HG03108 (cell line): ENCODE results near the gene GGTA1.

Experiments
- ATAC-seq: cut with Tn5 transposase; IDR thresholded peaks from one replicate; pipeline ENCODE4 v1.9.1; 2021; ENCODE audit warnings: moderate library complexity; ENCODE audit not compliant: unreplicated experiment

GGTA1 gene

GRCh38 chr9:121500165-121500478 lies 478 bp upstream of the GGTA1 start:
- ATAC-seq = no peak

DNA sequence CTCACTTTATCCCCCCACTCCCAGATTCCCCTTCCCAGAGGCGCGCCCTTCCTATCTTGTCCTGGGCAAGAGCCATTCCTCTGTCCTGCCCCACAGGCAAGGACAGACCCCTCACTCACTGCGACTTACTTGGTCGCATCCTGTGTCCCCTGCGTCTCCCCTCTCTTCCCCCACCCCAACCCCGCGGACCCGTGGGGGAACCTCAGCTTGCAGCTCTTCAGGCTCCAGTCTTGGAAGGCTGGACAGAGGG lies 542 bp downstream of the GGTA1 start:
- ATAC-seq = no peak

DNA sequence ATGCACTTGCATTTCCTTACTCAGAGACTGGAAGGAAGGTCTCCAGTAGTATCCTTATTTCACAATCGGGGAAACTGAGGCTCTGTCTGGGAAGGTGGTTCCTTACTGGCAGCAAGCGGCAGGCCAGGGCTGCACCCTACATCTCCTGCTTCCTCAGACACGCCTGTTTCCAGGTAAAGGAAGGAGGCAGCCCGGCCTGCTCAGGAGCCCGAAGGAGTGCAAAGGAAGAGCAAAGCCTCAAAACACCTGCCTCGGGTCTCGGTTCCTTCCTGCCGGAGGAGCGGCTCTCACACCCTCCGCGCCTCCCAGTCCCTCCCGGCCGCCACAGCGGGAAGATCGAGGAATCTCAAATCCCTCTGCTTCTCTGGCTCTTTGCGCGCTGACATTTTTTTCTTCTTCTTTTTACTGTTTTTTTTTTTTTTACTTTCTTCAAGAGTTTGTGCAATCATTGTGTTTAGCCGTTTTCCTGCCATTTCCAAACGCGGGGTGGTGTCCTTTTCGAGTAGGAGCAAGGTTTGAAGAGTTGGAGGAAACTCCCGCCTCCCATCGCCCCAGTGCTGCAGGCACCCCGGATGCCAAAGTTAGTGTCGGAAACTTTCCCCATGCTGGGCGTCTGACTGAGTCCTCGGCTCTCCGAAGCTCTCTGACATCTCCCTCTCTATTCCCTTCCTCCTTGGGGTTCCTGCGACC lies 1.0 kb downstream of the GGTA1 start:
- peak; percentile 11 for ATAC-seq

GRCh38 chr9:121498150-121498486 lies 1.5 kb downstream of the GGTA1 start:
- peak; percentile 68 for ATAC-seq

GRCh38 chr9:121495976-121496375 lies 3.7 kb downstream of the GGTA1 start:
- no peak for ATAC-seq

GRCh38 chr9:121494192-121494591 lies 5.5 kb downstream of the GGTA1 start:
- no peak for ATAC-seq

DNA sequence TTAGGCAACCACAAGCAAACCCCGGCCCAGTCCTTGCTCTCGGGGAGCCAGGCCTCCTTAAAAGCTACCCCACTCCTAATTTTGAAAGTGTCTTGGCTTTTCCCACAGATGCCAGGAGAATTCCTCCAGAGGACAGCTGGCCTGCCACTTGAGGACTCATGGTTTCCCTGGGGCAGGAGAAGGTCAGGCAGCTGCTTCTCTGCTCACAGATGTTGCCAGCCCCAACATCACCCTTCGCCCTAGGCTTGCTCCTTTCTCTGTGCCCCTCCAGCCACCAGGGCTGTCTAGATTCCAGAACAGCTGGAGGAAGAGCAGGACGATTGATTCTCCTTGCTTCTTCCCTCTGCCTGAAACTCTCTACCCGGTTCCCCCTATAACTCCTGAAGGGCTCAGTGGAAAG lies 8.5 kb downstream of the GGTA1 start:
- ATAC-seq = no peak

GRCh38 chr9:121489344-121489743 lies 10.3 kb downstream of the GGTA1 start:
- no peak for ATAC-seq

DNA sequence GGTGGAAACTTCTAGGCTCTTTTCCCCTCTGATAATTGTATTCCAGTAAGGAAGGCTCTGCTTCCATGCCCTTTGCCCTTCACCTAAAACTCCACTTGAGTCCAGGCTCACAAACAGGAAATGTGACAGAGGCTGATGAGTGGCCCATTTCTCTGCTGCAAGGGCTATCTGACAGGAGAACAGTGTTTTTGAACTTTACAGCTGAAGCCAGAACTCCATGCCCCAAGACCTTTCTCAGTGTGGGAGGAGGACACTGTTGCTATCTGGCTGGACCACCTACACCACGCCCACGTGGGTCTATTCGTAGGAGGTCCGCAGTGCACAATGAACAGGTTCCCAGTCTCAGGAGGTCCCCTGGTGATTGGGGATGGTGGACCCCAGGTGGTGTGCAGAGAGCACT lies 13.6 kb downstream of the GGTA1 start:
- ATAC-seq = no peak

GRCh38 chr9:121485623-121486022 lies 14.0 kb downstream of the GGTA1 start:
- no peak for ATAC-seq

GRCh38 chr9:121484651-121485446 lies 14.8 kb downstream of the GGTA1 start:
- no peak for ATAC-seq

GRCh38 chr9:121483473-121484031 lies 16.1 kb downstream of the GGTA1 start:
- ATAC-seq = no peak

DNA sequence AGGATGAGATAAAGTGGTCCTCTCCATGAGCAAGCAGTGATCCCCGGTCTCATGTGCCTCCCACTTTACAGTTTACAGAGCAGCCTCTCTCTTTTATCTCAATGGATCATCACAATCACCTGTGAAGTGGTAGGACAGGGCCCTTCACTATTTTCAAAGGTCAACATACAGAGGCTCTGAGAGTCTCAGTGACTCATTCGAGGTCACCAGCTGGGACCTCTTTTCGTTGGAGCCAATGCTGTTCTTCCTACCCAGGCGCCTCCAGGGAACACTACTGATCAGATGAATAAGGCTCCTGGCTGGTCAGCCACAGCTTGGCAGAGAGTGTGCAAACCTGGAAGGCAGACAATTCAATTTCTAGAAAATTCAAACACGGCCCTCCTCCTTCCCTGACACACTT lies 16.6 kb downstream of the GGTA1 start:
- ATAC-seq = no peak

- ATAC-seq = no peak
These were observed 20.6 kb downstream of the GGTA1 start for GRCh38 chr9:121478816-121479676.

- no peak for ATAC-seq
These were observed 23.5 kb downstream of the GGTA1 start for GRCh38 chr9:121476156-121476555.

DNA sequence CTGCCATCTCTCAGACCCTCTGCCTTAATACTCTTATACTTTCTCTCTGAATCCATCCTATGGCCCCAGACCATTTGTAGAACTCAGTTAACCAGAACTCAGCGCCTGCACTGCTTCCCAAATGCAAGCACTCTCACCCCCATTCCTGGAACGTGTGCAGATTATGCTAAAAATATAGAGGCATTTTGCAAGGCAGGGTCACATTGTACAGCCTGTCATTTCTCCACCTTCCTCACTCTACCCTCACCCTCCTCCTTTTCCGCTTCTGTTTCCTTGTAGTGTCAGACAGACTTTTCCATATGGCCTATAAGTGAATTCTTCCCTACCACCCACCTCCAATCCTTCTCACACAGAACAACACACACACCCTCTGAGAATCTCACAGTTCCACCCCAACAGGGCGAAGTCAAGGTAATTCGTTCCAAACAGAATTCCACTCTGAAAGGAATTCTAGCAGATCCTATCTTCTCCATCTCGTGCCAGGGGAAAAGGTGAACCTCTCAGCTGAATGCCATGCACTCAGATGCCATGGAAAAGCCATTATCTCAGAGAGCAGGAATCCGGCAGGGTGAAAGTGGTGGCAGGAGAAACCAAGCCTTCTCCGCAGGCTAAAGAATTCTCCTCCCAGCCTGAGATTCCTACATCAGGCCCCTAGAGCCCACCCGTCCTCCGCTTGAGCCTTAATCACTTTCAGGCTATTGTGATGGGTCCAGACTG lies 25.3 kb downstream of the GGTA1 start:
- ATAC-seq = no peak

GRCh38 chr9:121473229-121473628 lies 26.4 kb downstream of the GGTA1 start:
- no peak for ATAC-seq

DNA sequence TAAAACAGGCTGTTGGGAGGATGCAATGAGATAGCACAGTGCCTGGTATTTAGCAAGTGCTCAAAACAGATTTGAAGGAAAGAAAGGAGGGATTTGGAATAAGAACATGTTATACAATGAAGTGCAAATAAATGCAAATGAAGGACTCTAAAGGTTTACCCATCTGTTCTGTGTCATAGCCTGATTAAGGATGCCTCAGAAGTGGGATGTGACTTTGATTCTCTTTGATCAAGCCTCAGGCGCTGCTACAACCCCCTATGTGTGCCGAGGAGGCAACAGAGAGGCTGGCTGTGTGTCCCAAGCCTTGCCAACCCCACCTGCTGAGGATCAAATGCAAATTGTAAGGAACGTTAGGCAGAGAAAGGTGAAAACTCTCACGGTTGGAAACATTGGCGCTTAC lies 27.2 kb downstream of the GGTA1 start:
- no peak for ATAC-seq

- no peak for ATAC-seq
These were observed 33.5 kb downstream of the GGTA1 start for GRCh38 chr9:121466142-121466541.

- no peak for ATAC-seq
These were observed 34.7 kb downstream of the GGTA1 start for GRCh38 chr9:121464968-121465367.
